K562 (cell line): ENCODE data around the gene DLGAP5. TPM values are rescaled to one million over a fixed set of nuclear protein-coding genes. Genes with fewer than 3 reads are reported as not detected.

Source experiments
- ARID1B ChIP-seq: fragments of 450-650 bp; IDR thresholded peaks from 2 replicates; pipeline ENCODE4 v1.6.1; 2016; ENCODE audit warnings: antibody characterized with exemption, mild to moderate bottlenecking, inconsistent platforms
- CEBPG ChIP-seq, 3 experiments: fragments of 200-800 bp in 1 of 3; sonication (Bioruptor generic) in 1 of 3; sonication (generic) in 1 of 3; formaldehyde crosslinking in 1 of 3; IDR thresholded peaks in 2 of 3; conservative IDR thresholded peaks in 1 of 3; 2 replicates each; pipeline versions ENCODE4 v1.6.1 to v1.8.0; 2016 to 2022; ENCODE audit warnings: missing compliant biosample characterization in 2 of 3, missing genetic modification characterization in 2 of 3, mild to moderate bottlenecking in 1 of 3, missing genetic modification reagents in 1 of 3
- FOS ChIP-seq: IDR thresholded peaks from 3 replicates; pipeline ENCODE4 v1.6.1; 2011; ENCODE audit not compliant: insufficient read length; ENCODE audit errors: extremely low read depth
- HEY1 ChIP-seq: fragments of 250-450 bp; sonication (Bioruptor Pico); IDR thresholded peaks from 2 replicates; pipeline ENCODE4 v1.5.0; 2020; ENCODE audit warnings: mild to moderate bottlenecking, moderate library complexity, borderline replicate concordance
- IFI16 ChIP-seq: fragments of 250-450 bp; sonication (Bioruptor Pico); IDR thresholded peaks from 2 replicates; pipeline ENCODE4 v2.1.2; 2022; ENCODE audit warnings: mild to moderate bottlenecking, inconsistent platforms
- MCM7 ChIP-seq, 2 experiments: fragments of 450-650 bp; IDR thresholded peaks; 2 replicates each; pipeline ENCODE4 v1.6.1; 2016 to 2018
- MTA2 ChIP-seq: fragments of 450-650 bp; IDR thresholded peaks from 2 replicates; pipeline ENCODE4 v1.6.1; 2016; ENCODE audit warnings: low read depth
- NFYB ChIP-seq: IDR thresholded peaks from 2 replicates; pipeline ENCODE4 v1.6.1; 2011; ENCODE audit warnings: mild to moderate bottlenecking, moderate library complexity; ENCODE audit not compliant: insufficient read length; ENCODE audit errors: extremely low read depth
- PURB ChIP-seq: sonication (generic); formaldehyde crosslinking; IDR thresholded peaks from 2 replicates; pipeline ENCODE4 v1.9.0; 2021; ENCODE audit warnings: low read depth, mild to moderate bottlenecking, missing genetic modification reagents
- SMARCB1 ChIP-seq: IDR thresholded peaks from 2 replicates; pipeline ENCODE4 v1.6.1; 2011; ENCODE audit warnings: improper control_type of control experiment, low read depth; ENCODE audit not compliant: insufficient read length
- TAF1 ChIP-seq: IDR thresholded peaks from 2 replicates; pipeline ENCODE4 v1.6.1; 2011; ENCODE audit warnings: mild to moderate bottlenecking, low read length, moderate library complexity; ENCODE audit not compliant: insufficient read depth, control insufficient read depth, severe bottlenecking; ENCODE audit errors: extremely low read depth
- ZFX ChIP-seq: sonication (generic); formaldehyde crosslinking; IDR thresholded peaks from 2 replicates; pipeline ENCODE4 v1.8.0; 2022; ENCODE audit warnings: mild to moderate bottlenecking, missing genetic modification reagents, moderate library complexity
- ZNF280A ChIP-seq: fragments of 450-650 bp; IDR thresholded peaks from 2 replicates; pipeline ENCODE4 v1.6.1; 2018; ENCODE audit warnings: mild to moderate bottlenecking, low read depth; ENCODE audit not compliant: partially characterized antibody
- ZNF707 ChIP-seq: fragments of 250-450 bp; sonication (Bioruptor Pico); conservative IDR thresholded peaks from 2 replicates; pipeline ENCODE4 v1.8.0; 2022; ENCODE audit warnings: inconsistent platforms, mild to moderate bottlenecking, moderate library complexity
- polyA plus RNA-seq, 8 experiments: library from polyadenylated mRNA; depleted of rRNA in 4 of 8; stranded (reverse) in 5 of 8; unstranded in 3 of 8; fragments of >200 nt; fragmentation: Nextera tagmentation in 2 of 8; fragmentation: Illumina TruSeq in 1 of 8; extraction: Ambion mirVana in 2 of 8; extraction: Trizol in 1 of 8; gene quantifications; 2 replicates each; pipeline versions ENCODE4 v1.2.1 to v1.2.3, GENCODE V29; 2011 to 2014; ENCODE audit warnings: inconsistent platforms in 1 of 8, missing spikeins in 1 of 8
- total RNA-seq, 7 experiments: library from RNA; depleted of rRNA in 6 of 7; stranded (reverse); fragments of >200 nt in 6 of 7; fragmentation: Illumina TruSeq in 2 of 7; extraction: Trizol in 2 of 7; gene quantifications; 2 replicates each; pipeline versions ENCODE4 v1.2.1 to v1.2.3, GENCODE V29; 2011 to 2021; ENCODE audit warnings: low replicate concordance in 1 of 7
- TF ChIP-seq, protein P1 (sequence below), 2 experiments: fragments of 450-650 bp in 1 of 2; sonication (generic) in 1 of 2; formaldehyde crosslinking; conservative IDR thresholded peaks; 2 replicates each; pipeline versions ENCODE4 v1.4.0 to v1.8.1; 2020 to 2022; ENCODE audit warnings: mild to moderate bottlenecking in 1 of 2, missing genetic modification reagents in 1 of 2
- TF ChIP-seq, protein P2 (sequence below): sonication (generic); formaldehyde crosslinking; IDR thresholded peaks from 2 replicates; pipeline ENCODE4 v1.8.1; 2023; ENCODE audit warnings: mild to moderate bottlenecking, missing genetic modification reagents

DLGAP5 gene
- total and polyA plus RNA-seq, 9 of the 15 experiments (the other 6 are each of a cell fraction or from before 2014, with no cell fraction given), result 39.1 to 80.0 (median 59.9) TPM

DNA sequence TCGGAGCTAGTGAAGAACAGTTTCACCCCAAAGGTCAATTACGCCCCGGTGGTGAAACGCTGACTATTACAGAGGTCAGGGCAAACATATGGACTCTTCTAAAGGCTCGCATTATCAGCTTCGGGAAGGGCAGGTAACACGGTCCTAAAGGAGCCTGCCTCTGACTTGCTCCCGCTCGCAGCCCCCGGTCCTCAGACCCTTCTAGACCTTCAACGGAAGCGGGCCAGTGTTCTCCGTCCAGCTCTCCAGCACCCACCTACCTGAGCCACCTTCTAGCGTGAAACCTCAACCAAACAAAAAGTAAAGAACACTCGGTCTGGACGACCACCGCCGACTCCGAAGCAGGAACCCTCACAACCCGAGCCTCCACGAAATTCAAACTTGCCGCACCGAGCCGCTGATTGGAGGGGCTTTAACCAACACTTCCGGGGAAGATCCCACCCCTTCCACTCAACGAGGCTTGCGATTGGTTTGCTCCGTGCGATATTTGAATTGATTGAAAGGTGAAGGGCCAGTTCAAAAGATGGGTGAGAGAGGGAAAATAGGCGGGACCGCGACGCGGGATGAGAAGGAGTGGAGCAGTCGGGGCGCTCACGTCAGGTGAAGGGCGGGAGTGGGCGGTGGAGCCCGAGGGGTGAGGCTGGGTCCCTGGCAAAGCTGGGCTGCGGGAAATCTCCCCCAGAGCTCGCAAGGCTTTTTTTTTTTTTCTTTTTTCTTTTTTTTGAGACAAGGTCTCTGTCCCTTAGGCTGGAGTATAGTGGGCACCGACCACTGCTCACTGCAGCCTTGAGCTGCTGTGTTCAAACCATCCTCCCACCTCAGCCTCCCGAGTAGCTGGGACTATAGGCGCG, at the start of gene DLGAP5 (continued):
- TF ChIP-seq, protein P1, sequence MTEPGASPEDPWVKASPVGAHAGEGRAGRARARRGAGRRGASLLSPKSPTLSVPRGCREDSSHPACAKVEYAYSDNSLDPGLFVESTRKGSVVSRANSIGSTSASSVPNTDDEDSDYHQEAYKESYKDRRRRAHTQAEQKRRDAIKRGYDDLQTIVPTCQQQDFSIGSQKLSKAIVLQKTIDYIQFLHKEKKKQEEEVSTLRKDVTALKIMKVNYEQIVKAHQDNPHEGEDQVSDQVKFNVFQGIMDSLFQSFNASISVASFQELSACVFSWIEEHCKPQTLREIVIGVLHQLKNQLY (CRISPR knock-in tag; conservative IDR thresholded peaks at IDR 0.05), result no peak
- TF ChIP-seq IFI16 (CRISPR knock-in tag), result no peak
- peak; percentile 93 for TF ChIP-seq NFYB
- peak; percentile 53 for TF ChIP-seq TAF1
- TF ChIP-seq CEBPG (CRISPR knock-in tag; IDR thresholded peaks at IDR 0.05), result no peak
- TF ChIP-seq CEBPG (tag; conservative IDR thresholded peaks at IDR 0.05 in 1 of 2, IDR thresholded peaks at IDR 0.05 in 1 of 2), result no peak
- TF ChIP-seq ZNF280A, result no peak
- TF ChIP-seq SMARCB1, result no peak
- TF ChIP-seq, protein P2, sequence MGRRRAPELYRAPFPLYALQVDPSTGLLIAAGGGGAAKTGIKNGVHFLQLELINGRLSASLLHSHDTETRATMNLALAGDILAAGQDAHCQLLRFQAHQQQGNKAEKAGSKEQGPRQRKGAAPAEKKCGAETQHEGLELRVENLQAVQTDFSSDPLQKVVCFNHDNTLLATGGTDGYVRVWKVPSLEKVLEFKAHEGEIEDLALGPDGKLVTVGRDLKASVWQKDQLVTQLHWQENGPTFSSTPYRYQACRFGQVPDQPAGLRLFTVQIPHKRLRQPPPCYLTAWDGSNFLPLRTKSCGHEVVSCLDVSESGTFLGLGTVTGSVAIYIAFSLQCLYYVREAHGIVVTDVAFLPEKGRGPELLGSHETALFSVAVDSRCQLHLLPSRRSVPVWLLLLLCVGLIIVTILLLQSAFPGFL (CRISPR knock-in tag), result no peak
- TF ChIP-seq ZNF707 (CRISPR knock-in tag), result no peak
- TF ChIP-seq ZFX (CRISPR knock-in tag), result 0 out of 2 replicates have a peak, but pooled peaks have one; percentile 20
- no peak for TF ChIP-seq ARID1B
- no peak for TF ChIP-seq MCM7 (IDR thresholded peaks at IDR 0.05)
- no peak; the same call in 1 of the 2 replicates for TF ChIP-seq MTA2
- TF ChIP-seq HEY1 (CRISPR knock-in tag), result no peak
- TF ChIP-seq FOS, result peak; percentile 77
- no peak for TF ChIP-seq PURB (CRISPR knock-in tag)
